HG03066 (cell line): ENCODE measurements around the gene ABCG2.

ENCODE experiments used
- ATAC-seq: cut with Tn5 transposase; IDR thresholded peaks from one replicate; pipeline ENCODE4 v1.9.1; 2021; ENCODE audit warnings: low read depth; ENCODE audit not compliant: unreplicated experiment

ABCG2 gene

GRCh38 chr4:88158489-88159228 is at the start of gene ABCG2:
ABCG2 (minus strand) TSS chr4:88158639; CDS start chr4:88139995, 18,644 bp downstream.
- ATAC-seq, result peak; percentile 55

GRCh38 chr4:88208156-88208555 is 49.7 kb upstream of the ABCG2 start:
- no peak for ATAC-seq

GRCh38 chr4:88207171-88207570 is 48.7 kb upstream of the ABCG2 start:
- no peak for ATAC-seq

GRCh38 chr4:88204882-88205281 is 46.4 kb upstream of the ABCG2 start:
- ATAC-seq, result no peak

- ATAC-seq, result no peak
Measured at GRCh38 chr4:88202443-88202842, 44.0 kb upstream of the ABCG2 start.

GRCh38 chr4:88200186-88200585 is 41.7 kb upstream of the ABCG2 start:
- ATAC-seq, result no peak

GRCh38 chr4:88196523-88197185 is 38.2 kb upstream of the ABCG2 start:
- ATAC-seq, result no peak

GRCh38 chr4:88196013-88196365 is 37.5 kb upstream of the ABCG2 start:
- ATAC-seq, result no peak

GRCh38 chr4:88195328-88196012 is 37.0 kb upstream of the ABCG2 start:
- ATAC-seq, result no peak

GRCh38 chr4:88191404-88191803 is 33.0 kb upstream of the ABCG2 start:
- ATAC-seq, result no peak

- no peak for ATAC-seq
Measured at GRCh38 chr4:88189881-88190585, 31.6 kb upstream of the ABCG2 start.

- ATAC-seq, result no peak
Measured at GRCh38 chr4:88189418-88189738, 30.9 kb upstream of the ABCG2 start.

- no peak for ATAC-seq
Measured at GRCh38 chr4:88188738-88189417, 30.4 kb upstream of the ABCG2 start.

GRCh38 chr4:88187766-88188165 is 29.3 kb upstream of the ABCG2 start:
- no peak for ATAC-seq

GRCh38 chr4:88185906-88186305 is 27.5 kb upstream of the ABCG2 start:
- no peak for ATAC-seq

- no peak for ATAC-seq
Measured at GRCh38 chr4:88179261-88179660, 20.8 kb upstream of the ABCG2 start.

GRCh38 chr4:88178626-88179231 is 20.3 kb upstream of the ABCG2 start:
- ATAC-seq, result no peak

- ATAC-seq, result no peak
Measured at GRCh38 chr4:88177983-88178625, 19.7 kb upstream of the ABCG2 start.

- no peak for ATAC-seq
Measured at GRCh38 chr4:88172987-88173386, 14.5 kb upstream of the ABCG2 start.

GRCh38 chr4:88171206-88171605 is 12.8 kb upstream of the ABCG2 start:
- ATAC-seq, result no peak
